H9 (cell line): ENCODE measurements around the gene UNC5C. TPM values are rescaled to one million over a fixed set of nuclear protein-coding genes. Genes with fewer than 3 reads are reported as not detected.

Source experiments
- DNase-seq: peaks from one replicate; pipeline ENCODE4 v3.0.0-alpha.2; 2017
- H2AFZ ChIP-seq: one replicate; pipeline ENCODE4 v1.6.1; 2013; ENCODE audit warnings: mild to moderate bottlenecking, low read length, control low read depth, moderate library complexity
- H2AK5ac ChIP-seq: 2 replicates; pipeline ENCODE4 v1.6.1; 2013; ENCODE audit warnings: low read length, control low read depth, mixed read lengths; ENCODE audit not compliant: insufficient read length
- H2BK120ac ChIP-seq: one replicate; pipeline ENCODE4 v1.6.1; 2013; ENCODE audit warnings: low read depth, mild to moderate bottlenecking, low read length, control low read depth, inconsistent platforms; ENCODE audit not compliant: poor library complexity, severe bottlenecking
- H2BK12ac ChIP-seq: 2 replicates; pipeline ENCODE4 v1.6.1; 2013; ENCODE audit warnings: low read length, control low read depth, mixed read lengths, low read depth; ENCODE audit not compliant: insufficient read length
- H2BK15ac ChIP-seq: 2 replicates; pipeline ENCODE4 v1.6.1; 2013; ENCODE audit warnings: low read depth, low read length, control low read depth
- H2BK20ac ChIP-seq: one replicate; pipeline ENCODE4 v1.6.1; 2013; ENCODE audit warnings: low read depth, mild to moderate bottlenecking, low read length, control low read depth, inconsistent platforms; ENCODE audit not compliant: poor library complexity, severe bottlenecking
- H2BK5ac ChIP-seq: 2 replicates; pipeline ENCODE4 v1.6.1; 2013; ENCODE audit warnings: low read length, control low read depth, mixed read lengths; ENCODE audit not compliant: insufficient read length
- H3K14ac ChIP-seq: 2 replicates; pipeline ENCODE4 v1.6.1; 2013; ENCODE audit warnings: low read length, control low read depth; ENCODE audit not compliant: insufficient read depth
- H3K18ac ChIP-seq: 2 replicates; pipeline ENCODE4 v1.6.1; 2013; ENCODE audit warnings: low read depth, mild to moderate bottlenecking, mixed read lengths, low read length, control low read depth; ENCODE audit not compliant: insufficient read length
- H3K23ac ChIP-seq: 2 replicates; pipeline ENCODE4 v1.6.1; 2013; ENCODE audit warnings: low read length, control low read depth, mixed read lengths, low read depth; ENCODE audit not compliant: insufficient read length
- H3K23me2 ChIP-seq: 2 replicates; pipeline ENCODE4 v1.6.1; 2013; ENCODE audit warnings: low read depth, mild to moderate bottlenecking, mixed read lengths, low read length, control low read depth; ENCODE audit not compliant: insufficient read length, poor library complexity, severe bottlenecking
- H3K27ac ChIP-seq: 2 replicates; pipeline ENCODE4 v1.5.1; 2013; ENCODE audit warnings: low read length, control low read depth, mixed read lengths, low read depth; ENCODE audit not compliant: insufficient read length
- H3K27me3 ChIP-seq: 2 replicates; pipeline ENCODE4 v1.6.1; 2013; ENCODE audit warnings: low read length, control low read depth, inconsistent platforms; ENCODE audit not compliant: insufficient read depth
- H3K4ac ChIP-seq: 2 replicates; pipeline ENCODE4 v1.6.1; 2013; ENCODE audit warnings: low read depth, mild to moderate bottlenecking, control low read depth, inconsistent platforms, low read length, moderate library complexity
- H3K4me1 ChIP-seq: 2 replicates; pipeline ENCODE4 v1.6.1; 2013; ENCODE audit warnings: low read length, control low read depth, inconsistent platforms; ENCODE audit not compliant: insufficient read depth
- H3K4me2 ChIP-seq: 2 replicates; pipeline ENCODE4 v1.6.1; 2013; ENCODE audit warnings: low read length, control low read depth, mixed read lengths; ENCODE audit not compliant: insufficient read length, insufficient read depth
- H3K56ac ChIP-seq: 2 replicates; pipeline ENCODE4 v1.6.1; 2013; ENCODE audit warnings: low read depth, mild to moderate bottlenecking, mixed read lengths, low read length, control low read depth; ENCODE audit not compliant: insufficient read length
- H3K79me1 ChIP-seq: 2 replicates; pipeline ENCODE4 v1.6.1; 2013; ENCODE audit warnings: low read depth, mild to moderate bottlenecking, moderate library complexity, low read length, control low read depth, inconsistent platforms; ENCODE audit not compliant: insufficient read depth, poor library complexity, severe bottlenecking
- H3K79me2 ChIP-seq: 2 replicates; pipeline ENCODE4 v1.6.1; 2013; ENCODE audit warnings: low read length, control low read depth, inconsistent platforms; ENCODE audit not compliant: insufficient read depth
- H3K9ac ChIP-seq: 2 replicates; pipeline ENCODE4 v1.6.1; 2013; ENCODE audit warnings: low read length, control low read depth, mixed read lengths; ENCODE audit not compliant: insufficient read length; ENCODE audit errors: extremely low read depth
- H3K9me3 ChIP-seq: one replicate; pipeline ENCODE4 v1.6.1; 2013; ENCODE audit warnings: low read depth, low read length, inconsistent platforms; ENCODE audit not compliant: control insufficient read depth
- H3T11ph ChIP-seq: one replicate; pipeline ENCODE4 v1.6.1; 2013; ENCODE audit warnings: mild to moderate bottlenecking, low read length, control low read depth, inconsistent platforms
- H4K20me1 ChIP-seq: one replicate; pipeline ENCODE4 v1.6.1; 2013; ENCODE audit not compliant: control insufficient read depth, insufficient read length, insufficient read depth
- H4K5ac ChIP-seq: 2 replicates; pipeline ENCODE4 v1.6.1; 2013; ENCODE audit warnings: low read depth, mild to moderate bottlenecking, mixed read lengths, low read length, control low read depth; ENCODE audit not compliant: insufficient read length
- H4K8ac ChIP-seq: replicated peaks from 2 replicates; pipeline ENCODE4 v1.6.1; 2013; ENCODE audit warnings: low read length, control low read depth, mixed read lengths, low read depth; ENCODE audit not compliant: insufficient read length
- H4K91ac ChIP-seq: 2 replicates; pipeline ENCODE4 v1.6.1; 2013; ENCODE audit warnings: low read depth, mild to moderate bottlenecking, moderate library complexity, mixed read lengths, low read length, control low read depth; ENCODE audit not compliant: insufficient read length
- H3K27ac Mint-ChIP-seq, 3 experiments: 2 replicates in 2 of 3; 3 replicates in 1 of 3; pipeline ENCODE4 v1.8.0; 2020 to 2021; ENCODE audit warnings: mixed read lengths in 3 of 3, mild to moderate bottlenecking in 1 of 3, moderate library complexity in 1 of 3
- H3K27me3 Mint-ChIP-seq: 2 replicates; pipeline ENCODE4 v1.8.0; 2021; ENCODE audit warnings: low read depth, mild to moderate bottlenecking, moderate library complexity, mixed read lengths
- H3K36me3 Mint-ChIP-seq, 3 experiments: 2 replicates in 2 of 3; 3 replicates in 1 of 3; pipeline ENCODE4 v1.8.0; 2020 to 2021; ENCODE audit warnings: low read depth in 3 of 3, mixed read lengths in 3 of 3; ENCODE audit not compliant: insufficient read depth in 1 of 3
- H3K4me1 Mint-ChIP-seq, 2 experiments: 2 replicates each; pipeline ENCODE4 v1.8.0; 2020; ENCODE audit warnings: mixed read lengths in 2 of 2
- H3K4me3 Mint-ChIP-seq, 2 experiments: 2 replicates in 1 of 2; 3 replicates in 1 of 2; pipeline ENCODE4 v1.8.0; 2020 to 2021; ENCODE audit warnings: mild to moderate bottlenecking in 2 of 2, mixed read lengths in 2 of 2, moderate library complexity in 1 of 2
- H3K9me3 Mint-ChIP-seq, 2 experiments: 2 replicates in 1 of 2; 3 replicates in 1 of 2; pipeline ENCODE4 v1.8.0; 2020; ENCODE audit warnings: mild to moderate bottlenecking in 2 of 2, mixed read lengths in 2 of 2, moderate library complexity in 1 of 2
- CTCF ChIP-seq: fragments of 200-600 bp; sonication (generic); conservative IDR thresholded peaks from 3 replicates; pipeline ENCODE4 v1.8.0; 2021; ENCODE audit warnings: antibody characterized with exemption, mild to moderate bottlenecking
- WGBS: extraction: QIAGEN DNeasy Blood & Tissue Kit; methylation state at CpG from one replicate; pipeline ENCODE4 v1.1.7; 2013; ENCODE audit warnings: missing lambda C conversion rate, low lambda C conversion rate, mixed read lengths; ENCODE audit not compliant: insufficient read length; ENCODE audit errors: extremely low coverage; 5-methylcytosine and 5-hydroxymethylcytosine counted together
- total RNA-seq: library from RNA; stranded (reverse); gene quantifications from 2 replicates; pipeline ENCODE4 v1.2.1, GENCODE V29; 2021

UNC5C gene
- total RNA-seq, 1 experiment from 2014 or later: not detected

GRCh38 chr4:95546866-95547714, 1.7 kb downstream of the UNC5C start:
- Histone ChIP-seq H3K23me2 (peaks cover 30% of the 10 kb centered on the region), H3K27ac (no peak overlapping the region), H2BK12ac (no peak overlapping the region), H4K20me1 (no peaks in the 10 kb centered on the region), H3K9ac (peak overlapping the region; percentile 28), H3K4me1 (no peaks in the 10 kb centered on the region), H2BK20ac (no peak overlapping the region), H3K9me3 (no peaks in the 10 kb centered on the region), H3K14ac (no peak overlapping the region), H2BK120ac (no peak overlapping the region), H2BK15ac (no peak overlapping the region), H3K18ac (no peak overlapping the region), H3K56ac (no peak overlapping the region), H3K4ac (no peak overlapping the region), H3T11ph (no peak overlapping the region), H4K91ac (no peak overlapping the region), H2AFZ (peak overlapping the region; percentile 18), H3K79me2 (no peaks in the 10 kb centered on the region), H2AK5ac (no peak overlapping the region), H4K8ac (no peak overlapping the region), H3K79me1 (no peaks in the 10 kb centered on the region), H3K27me3 (peaks cover 20% of the 10 kb centered on the region; the same call in 1 of the 2 replicates), H4K5ac (no peak overlapping the region), H3K23ac (no peak overlapping the region), H2BK5ac (no peak overlapping the region), H3K4me2 (peak overlapping the region; percentile 99)
- H3K4me1 Mint-ChIP-seq: peaks cover 22 to 29% of the 10 kb centered on the region in 2 experiments
- DNase-seq: peak; percentile 41
- peak overlapping the region; percentile 75 to 97 for H3K4me3 Mint-ChIP-seq
- H3K27me3 Mint-ChIP-seq: peaks cover 84% of the 10 kb centered on the region
- no peaks in the 10 kb centered on the region; a peak in 1 of 7 replicates for H3K36me3 Mint-ChIP-seq
- WGBS: no CpG with 5 or more reads among the region's 22 CpGs
- no peak for TF ChIP-seq CTCF
- H3K27ac Mint-ChIP-seq: no peak overlapping the region
- no peaks in the 10 kb centered on the region for H3K9me3 Mint-ChIP-seq
